ENCODE results near the gene USP7.

DNA sequence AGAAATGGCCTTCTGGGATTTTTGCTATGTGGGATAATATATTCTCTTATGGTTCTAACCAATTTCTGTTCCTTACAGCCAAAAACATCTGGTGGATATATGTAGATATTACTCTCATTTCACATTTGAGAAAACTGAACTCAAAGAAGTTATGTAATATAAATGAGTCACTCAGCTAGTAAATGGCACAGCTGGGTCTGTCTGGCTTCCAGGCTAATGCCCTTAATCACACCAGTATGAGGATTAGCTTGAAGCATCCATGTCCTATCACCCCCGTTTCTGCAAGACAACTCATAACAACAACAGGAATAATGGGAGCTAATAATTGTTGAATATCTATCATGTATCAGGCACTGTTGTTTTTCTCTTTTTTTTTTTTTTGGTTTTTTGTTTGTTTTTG lies 34.4 kb upstream of the USP7 start:
- TF ChIP-seq, protein P1, sequence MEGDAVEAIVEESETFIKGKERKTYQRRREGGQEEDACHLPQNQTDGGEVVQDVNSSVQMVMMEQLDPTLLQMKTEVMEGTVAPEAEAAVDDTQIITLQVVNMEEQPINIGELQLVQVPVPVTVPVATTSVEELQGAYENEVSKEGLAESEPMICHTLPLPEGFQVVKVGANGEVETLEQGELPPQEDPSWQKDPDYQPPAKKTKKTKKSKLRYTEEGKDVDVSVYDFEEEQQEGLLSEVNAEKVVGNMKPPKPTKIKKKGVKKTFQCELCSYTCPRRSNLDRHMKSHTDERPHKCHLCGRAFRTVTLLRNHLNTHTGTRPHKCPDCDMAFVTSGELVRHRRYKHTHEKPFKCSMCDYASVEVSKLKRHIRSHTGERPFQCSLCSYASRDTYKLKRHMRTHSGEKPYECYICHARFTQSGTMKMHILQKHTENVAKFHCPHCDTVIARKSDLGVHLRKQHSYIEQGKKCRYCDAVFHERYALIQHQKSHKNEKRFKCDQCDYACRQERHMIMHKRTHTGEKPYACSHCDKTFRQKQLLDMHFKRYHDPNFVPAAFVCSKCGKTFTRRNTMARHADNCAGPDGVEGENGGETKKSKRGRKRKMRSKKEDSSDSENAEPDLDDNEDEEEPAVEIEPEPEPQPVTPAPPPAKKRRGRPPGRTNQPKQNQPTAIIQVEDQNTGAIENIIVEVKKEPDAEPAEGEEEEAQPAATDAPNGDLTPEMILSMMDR (IDR thresholded peaks at IDR 0.05; ENCODE audit: insufficient read depth, low read depth, low read length), result no peak
- TF ChIP-seq EZH2 (IDR thresholded peaks at IDR 0.05; ENCODE audit: insufficient read depth, low read length), result no peak

Measured in astrocyte (in vitro differentiated cells and primary cell).